CD4-positive, alpha-beta T cell treated with Interleukin-10 for 1 hour (primary cell): ENCODE results near the gene LASP1NB.
"Not testable (repeated sequence)": the region's sequence is repeated elsewhere in the genome, so short reads cannot be mapped to it uniquely, and the experiment has no call there.

ENCODE experiments used
- DNase-seq: peaks from one replicate; pipeline ENCODE4 v3.0.0-alpha.2; 2020

Gene LASP1NB

GRCh38 chr17:38897176-38897575, 28.2 kb upstream of the LASP1NB start:
- DNase-seq = no peak

GRCh38 chr17:38897671-38898290, 27.6 kb upstream of the LASP1NB start:
- no peak for DNase-seq

DNA sequence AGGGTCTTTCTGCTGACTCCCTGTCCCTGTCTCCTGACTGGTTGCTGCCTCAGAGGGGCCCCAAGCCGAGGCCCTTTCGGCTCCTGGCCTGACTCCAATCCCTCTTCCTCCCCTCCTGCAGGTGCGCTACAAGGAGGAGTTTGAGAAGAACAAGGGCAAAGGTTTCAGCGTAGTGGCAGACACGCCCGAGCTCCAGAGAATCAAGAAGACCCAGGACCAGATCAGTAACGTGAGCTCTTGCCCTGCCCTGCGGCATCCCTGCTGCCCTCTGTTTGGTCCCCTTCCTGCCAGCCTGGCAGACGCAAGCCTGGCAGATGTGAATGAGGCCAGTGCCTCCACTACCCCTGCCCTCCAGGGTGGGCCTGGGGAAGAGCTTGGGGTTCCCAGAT, 27.1 kb upstream of the LASP1NB start:
- DNase-seq = peak; percentile 38

DNA sequence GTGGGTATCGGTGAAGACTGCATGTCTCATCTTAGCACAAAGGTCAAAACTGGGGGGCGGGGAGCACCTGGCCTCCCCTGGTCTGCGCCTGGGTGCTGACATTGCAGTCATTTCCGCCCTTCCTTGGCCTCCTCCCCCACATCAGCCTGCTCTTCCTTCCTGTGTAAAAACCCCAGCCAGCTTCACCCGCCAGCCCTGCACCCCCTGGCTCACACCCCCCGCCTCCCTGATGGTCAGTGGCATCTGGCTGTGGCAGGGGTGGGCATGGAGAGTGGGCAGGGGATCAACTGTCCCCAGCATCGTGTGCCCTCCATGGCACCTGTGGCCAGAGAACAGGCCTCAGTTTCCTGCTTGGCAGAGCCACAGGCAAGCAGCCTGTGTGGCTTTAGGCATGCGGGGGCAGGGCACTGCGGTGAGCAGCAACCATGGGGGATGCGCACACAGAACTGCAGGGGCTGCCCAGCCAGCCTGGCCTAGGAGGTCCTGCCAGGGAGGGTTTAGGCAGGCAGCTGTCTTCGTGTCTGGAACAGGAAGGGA, 26.5 kb upstream of the LASP1NB start:
- DNase-seq = peak; percentile 86

DNA sequence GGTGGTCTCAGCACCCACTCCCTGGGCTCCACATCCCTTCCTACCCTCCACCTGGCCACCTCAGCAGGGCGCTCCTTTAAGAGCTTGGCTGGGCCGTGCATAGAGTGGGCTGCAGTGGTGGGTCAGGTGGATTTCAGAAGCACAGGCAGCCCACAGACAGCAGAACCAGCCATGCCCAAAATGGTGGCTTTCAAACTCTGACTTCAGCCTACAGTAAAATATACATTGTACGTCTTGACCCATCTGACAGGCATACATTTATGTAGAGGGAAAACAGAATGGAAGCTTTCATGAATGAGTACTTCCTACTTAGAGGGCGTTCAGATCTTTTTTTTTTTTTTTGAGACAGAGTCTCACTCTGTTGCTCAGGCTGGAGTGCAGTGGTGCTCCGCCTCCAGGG, 26.0 kb upstream of the LASP1NB start:
- no peak for DNase-seq

- DNase-seq = peak; percentile 63
Measured at GRCh38 chr17:38900978-38901656, 24.3 kb upstream of the LASP1NB start.

GRCh38 chr17:38903404-38903803, 22.0 kb upstream of the LASP1NB start:
- DNase-seq = no peak

DNA sequence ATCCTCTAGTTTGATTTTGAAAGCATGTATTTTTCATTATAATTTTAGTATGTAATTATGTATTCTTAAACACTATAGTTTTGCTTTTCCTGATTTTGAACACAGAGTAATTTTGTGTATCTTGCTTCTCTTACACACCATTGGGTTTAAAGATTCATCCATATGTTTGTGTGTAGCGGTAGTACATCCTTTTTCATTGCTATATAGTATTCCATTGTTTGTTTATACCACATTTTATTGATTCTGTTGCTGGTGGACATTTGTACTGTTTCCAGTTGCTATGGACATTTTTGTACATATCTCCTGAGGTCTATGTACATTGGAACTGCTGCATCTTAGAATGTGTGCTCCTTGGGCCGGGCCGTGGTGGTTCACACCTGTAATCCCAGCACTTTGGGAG, 20.5 kb upstream of the LASP1NB start:
- DNase-seq = no peak

DNA sequence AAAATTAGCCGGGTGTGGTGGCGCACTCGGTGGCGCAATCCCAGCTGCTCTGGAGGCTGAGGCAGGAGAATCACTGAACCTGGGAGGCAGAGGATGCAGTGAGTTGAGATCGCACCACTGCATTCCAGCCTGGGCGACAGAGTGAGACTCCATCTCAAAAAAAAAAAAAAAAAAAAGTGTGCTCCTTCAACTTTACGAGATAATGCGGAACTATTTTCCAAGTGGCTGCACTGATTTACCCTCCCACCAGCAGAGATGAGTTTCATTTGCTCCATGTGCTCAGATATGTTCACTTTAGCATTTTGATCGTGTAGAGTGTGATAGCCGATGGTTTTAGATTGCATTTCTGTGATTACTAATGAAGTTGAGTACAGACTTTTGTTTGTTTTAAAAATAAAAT, 20.0 kb upstream of the LASP1NB start:
- no peak for DNase-seq

DNA sequence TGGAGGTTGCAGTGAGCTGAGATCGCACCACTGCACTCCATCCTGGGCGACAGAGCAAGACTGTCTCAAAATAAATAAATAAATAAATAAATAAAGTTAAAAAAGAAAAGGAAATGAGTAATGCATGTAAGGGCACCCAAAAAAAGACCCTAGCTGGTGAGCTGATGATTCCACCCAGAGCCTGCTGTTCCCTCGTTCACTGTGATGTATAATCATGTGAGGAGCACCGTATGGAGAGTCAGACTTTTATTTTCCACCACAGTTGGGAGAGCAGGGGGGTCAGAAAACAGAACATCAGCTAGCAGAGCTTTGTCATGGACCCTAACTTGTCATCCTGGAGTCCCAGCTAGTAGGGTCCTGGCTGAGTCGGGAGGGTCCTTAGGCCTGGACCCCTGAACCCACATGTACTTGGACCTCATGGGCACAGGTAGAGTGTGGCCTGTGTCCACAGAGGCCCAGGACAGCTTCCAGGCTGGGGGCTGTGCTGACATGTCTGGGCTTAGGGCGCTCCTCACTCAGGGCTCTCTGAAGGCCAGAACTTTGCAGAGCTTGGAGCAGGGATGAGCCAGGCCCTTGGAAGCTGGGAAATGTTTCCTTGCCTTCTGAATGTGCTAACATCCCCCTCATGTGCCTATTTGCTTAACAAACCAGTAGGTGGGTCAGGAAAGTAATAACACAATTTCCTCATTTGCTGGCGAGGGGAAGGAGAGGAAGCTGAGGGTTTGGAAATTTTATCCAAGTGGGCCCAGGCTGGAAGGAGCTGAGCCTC, 18.8 kb upstream of the LASP1NB start:
- no peak for DNase-seq

DNA sequence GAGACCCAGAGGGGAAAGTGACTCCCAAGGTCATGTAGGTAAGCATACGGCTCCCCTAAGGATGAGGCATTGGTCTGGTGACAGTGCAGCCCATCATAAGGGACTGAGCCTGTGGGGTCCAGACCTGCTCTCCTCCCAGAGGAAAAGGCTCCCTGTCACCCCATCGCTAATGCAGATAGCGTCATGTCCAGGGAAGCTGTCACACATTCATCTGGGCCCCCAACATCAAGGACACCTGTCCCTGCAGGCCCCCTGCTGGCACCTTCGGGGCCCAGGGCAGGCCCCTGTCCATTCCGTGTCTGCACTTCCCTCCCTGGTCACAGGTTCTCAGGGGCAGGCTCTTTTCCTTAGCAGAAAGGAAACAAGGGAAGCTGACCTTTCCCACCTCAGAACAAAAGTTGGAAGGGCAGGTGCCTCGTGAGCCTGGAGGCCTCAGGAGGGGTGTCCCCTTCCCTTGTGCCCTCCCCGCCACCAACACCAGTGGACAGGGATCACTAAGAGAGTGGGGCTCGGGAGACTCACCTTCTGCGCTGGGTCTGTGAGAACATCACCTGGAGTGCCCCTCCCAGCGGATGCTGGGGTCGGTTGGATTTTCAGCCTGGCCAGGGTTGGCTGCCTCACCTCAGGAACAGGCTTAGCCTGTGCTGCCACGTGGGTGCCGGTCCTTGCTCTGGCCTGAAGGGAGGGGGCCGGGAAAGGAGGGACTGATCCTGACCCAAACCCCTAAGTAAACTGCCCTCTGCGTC, 17.3 kb upstream of the LASP1NB start:
- DNase-seq = no peak

DNA sequence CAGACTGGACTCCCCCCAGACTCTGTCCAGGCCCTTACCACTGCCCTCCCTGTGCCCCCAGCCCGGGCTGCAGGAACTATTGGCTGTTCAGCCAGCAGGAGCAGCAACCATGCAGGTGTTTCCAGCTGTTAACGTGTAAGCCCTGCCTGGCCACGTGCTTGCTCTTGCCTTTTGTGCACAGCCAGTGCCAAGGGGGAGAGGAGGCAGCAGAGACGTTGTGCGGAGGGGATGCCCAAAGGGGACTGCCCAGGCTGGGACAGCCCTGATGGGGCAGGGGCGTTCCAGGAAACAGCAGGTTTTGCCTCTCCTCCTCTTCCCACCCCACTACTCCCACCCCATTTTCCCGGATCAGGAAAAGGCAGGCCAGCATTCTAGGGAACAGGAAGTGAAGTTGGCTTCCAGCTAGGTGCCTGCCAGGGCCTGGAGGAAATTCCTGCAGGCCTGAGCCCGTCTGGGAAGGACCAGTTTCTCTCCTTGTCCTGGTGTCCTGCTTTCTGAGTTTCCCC, 16.7 kb upstream of the LASP1NB start:
- no peak for DNase-seq

DNA sequence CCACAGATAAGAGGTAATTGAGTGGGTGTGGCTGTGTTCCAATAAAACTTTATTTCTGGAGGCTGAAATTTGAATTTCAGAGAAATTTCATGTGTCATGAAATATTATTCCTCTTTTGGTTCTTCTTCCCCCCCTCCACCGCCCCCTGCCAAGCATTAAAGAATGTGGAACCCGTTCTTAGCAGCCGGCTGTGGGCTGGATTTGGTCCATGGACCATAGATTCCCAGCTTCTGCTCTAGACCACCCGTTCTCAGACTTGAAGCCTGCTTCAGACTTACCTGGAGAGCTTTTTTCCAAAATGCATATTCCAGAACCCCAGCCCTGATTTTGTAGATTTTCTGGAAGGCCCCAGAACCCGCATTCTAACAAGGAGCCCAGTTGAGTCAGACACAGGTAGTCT, 15.1 kb upstream of the LASP1NB start:
- DNase-seq = no peak

GRCh38 chr17:38911081-38911730, 14.2 kb upstream of the LASP1NB start:
- no peak for DNase-seq

DNA sequence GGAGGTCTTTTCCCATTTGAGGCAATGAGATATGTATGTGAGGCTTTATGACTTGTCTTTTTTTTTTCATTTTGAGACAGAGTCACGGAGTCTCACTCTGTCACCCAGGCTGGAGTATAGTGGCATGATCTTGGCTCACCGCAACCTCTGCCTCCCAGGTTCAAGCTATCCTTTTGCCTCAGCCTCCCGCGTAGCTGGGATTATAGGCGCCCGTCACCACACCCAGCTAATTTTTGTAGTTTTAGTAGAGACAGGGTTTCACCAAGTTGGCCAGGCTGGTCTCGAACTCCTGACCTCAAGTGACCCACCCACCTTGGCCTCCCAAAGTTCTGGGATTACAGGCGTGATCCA, 13.7 kb upstream of the LASP1NB start:
- DNase-seq = not testable (repeated sequence)

DNA sequence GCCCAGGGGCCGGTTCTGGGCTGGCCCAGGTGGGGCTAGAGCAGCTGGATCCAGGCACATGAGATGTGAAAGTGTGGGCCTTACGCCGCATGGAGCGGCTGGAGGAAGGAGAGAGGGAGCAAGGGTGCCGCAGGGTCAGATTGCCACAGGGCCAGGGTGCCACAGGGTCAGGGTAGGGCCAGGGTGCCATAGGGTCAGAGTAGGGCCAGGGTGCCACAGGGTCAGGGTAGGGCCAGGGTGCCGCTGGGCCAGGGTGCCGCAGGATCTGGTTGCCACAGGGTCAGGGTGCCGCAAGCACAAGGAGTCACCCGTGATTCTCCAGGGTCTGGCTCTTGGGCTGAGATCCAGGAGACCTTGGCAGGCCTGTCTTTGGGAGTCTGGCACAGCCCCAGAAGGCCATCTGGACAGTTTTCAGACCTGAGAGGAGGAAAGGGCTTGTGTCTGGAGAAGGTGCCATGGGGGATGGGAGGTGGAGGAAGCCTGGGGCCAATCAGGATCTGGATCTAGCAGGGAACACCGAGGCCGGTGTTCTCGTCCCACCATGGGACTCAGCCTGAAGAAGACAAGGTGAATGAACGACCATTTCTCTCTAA, 13.1 kb upstream of the LASP1NB start:
- no peak for DNase-seq

DNA sequence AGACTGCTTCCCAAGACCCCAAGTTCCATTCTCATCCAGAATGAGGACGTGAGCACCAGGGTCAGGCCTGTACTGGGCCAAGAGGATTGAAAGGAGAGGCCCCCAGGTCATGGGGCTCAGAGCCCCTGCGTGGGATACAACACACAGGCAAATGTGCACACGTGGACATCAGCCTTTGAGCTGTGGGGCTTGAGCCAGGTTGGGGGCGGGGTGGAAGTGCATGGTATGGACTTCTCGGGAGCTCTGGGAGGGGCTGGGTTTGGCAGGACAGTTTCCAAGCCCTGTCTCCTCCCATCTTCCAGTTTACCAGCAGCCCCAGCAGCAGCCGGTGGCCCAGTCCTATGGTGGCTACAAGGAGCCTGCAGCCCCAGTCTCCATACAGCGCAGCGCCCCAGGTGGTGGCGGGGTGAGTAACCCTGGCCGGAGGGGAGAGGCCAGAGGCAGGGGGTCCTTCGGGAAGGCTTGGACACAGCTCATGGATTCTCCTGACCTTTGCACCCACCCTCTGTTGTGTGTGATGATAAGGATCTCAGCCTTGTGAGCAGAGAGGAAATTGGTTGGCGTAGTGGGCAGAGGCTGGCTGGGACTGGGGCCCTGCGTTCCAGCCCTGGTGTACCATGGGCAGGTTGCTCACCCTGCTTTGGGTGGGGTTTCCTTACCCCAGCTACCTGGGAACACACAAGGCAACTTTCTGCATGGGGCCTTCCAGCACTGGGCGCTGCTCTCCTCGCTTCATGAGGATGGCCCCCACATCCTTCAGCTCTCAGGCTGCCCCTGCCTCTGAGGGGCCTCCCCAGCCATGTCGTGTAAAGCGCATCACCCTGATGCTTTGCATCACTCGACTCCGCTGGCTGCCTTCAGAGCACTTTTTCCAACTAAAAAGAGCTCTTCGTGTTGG, 10.4 kb upstream of the LASP1NB start:
- no peak for DNase-seq

DNA sequence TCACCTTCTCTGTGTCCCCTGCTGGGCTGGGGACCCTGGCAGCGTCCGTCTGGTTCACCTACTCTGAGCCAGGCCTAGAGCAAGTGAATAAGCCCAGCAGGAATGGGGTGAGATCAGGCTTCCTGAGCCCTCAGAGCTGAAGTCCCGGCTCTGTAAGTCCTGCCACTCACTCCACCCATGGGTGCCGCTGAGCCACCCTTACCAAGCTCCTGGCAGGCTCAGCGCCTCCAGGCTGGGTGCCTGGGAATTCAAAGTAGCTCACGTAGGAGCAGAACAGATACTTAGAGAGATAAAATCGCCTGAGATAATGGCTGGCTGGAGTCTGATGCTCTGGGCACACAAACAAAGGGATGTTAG, 9.8 kb upstream of the LASP1NB start:
- no peak for DNase-seq

GRCh38 chr17:38916771-38917170, 8.6 kb upstream of the LASP1NB start:
- no peak for DNase-seq

GRCh38 chr17:38917259-38917658, 8.2 kb upstream of the LASP1NB start:
- DNase-seq = no peak
